Measurements from ENCODE around the gene LRRD1. TPM values are rescaled to one million over a fixed set of nuclear protein-coding genes. Genes with fewer than 3 reads are reported as not detected.
A peak's percentile ranks its signal among the peaks of the same experiment; 100 is the strongest.

The LRRD1 gene
- polyA plus RNA-seq, 1 of the 3 experiments (the other 2 are of a cell fraction), result not detected

DNA sequence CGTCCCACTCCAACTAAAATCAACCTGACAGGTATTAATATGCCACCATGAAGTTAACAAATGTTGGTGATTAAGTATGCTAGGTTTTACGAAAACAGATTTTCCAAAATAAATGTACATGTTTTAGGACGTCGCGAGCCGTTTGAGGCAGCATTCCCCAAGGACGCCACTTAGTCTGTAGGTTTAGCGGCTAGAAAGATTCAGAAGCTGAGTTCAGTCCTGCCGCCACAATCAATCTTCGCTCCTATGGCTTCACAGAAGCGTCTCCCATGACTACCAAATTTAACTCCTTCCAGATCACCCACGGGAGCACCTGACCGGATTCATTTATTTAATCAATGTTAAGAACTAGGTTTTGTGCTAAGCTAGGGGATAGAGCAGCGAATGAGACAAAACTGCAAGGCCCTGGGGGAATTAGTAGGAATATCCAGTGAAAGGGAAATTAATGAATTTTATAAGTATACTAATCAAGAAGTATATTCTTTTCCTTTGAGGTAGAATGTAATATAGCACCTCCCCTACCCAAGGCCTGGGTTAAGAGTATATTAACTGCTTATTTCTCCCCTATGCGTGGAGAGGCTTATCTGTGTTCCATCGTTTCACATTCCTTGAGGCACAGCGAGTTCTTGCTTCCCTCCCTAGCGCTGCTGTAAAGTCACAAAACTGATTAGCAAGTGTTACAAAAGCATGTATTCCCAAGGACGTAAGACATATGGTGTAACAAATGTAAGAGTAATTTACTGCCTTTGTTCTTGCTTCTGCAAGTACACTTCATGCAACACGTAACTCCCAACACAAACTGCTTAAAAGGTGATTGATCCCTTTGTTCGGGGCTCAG, 43.7 kb downstream of the LRRD1 start:
- Histone ChIP-seq H3K9ac (peak overlapping the region; percentile 97), H2AFZ (ENCODE audit: low read depth) (peak overlapping the region; percentile 99), H3K27ac (ENCODE audit: low read depth in 2 of 2, low read length in 1 of 2) (peak overlapping the region; percentile 95 to 98), H3K79me2 (ENCODE audit: insufficient read depth) (peaks cover 33% of the 10 kb centered on the region), H3K4me3 (ENCODE audit: low read depth in 2 of 2, low read length in 1 of 2) (peak overlapping the region; percentile 82 to 99), H4K20me1 (ENCODE audit: insufficient read depth) (no peaks in the 10 kb centered on the region), H3K4me2 (peak overlapping the region; percentile 72), H3K9me2 (no peaks in the 10 kb centered on the region), H3K36me3 (replicated peaks in 1 of 2; ENCODE audit: control insufficient read depth in 1 of 2, insufficient read depth in 2 of 2, low read length in 1 of 2) (peaks cover 2 to 14% of the 10 kb centered on the region in 2 experiments), H3K9me3 (no peaks in the 10 kb centered on the region), H3F3A (replicated peaks; ENCODE audit: insufficient read depth) (peaks cover 6% of the 10 kb centered on the region), H3K4me1 (ENCODE audit: control insufficient read depth in 1 of 2, insufficient read depth in 2 of 2, low read depth in 1 of 2, low read length in 1 of 2) (peaks cover 0 to 16% of the 10 kb centered on the region in 2 experiments; a peak in 3 of 4 replicates), H3K27me3 (ENCODE audit: insufficient read depth) (no peaks in the 10 kb centered on the region)
- DNase-seq, result peak; percentile 53
- no peak for TF ChIP-seq MXI1 (IDR thresholded peaks at IDR 0.05; ENCODE audit: low read depth, low read length)
- 45% methylated on average over 21 of the region's 21 CpGs for WGBS (ENCODE audit: low lambda C conversion rate)
- ChIA-PET POLR2A (interaction anchor here (0.9 to 1.8 kb wide), 5 partner anchors 27 to 394 kb away, joined by 3 to 12 read pairs (median 4); partner anchors contain the start of genes ANKIB1, KRIT1, MTERF1 and RBM48), CTCF (interaction anchor here (1.1 to 3.9 kb wide), 12 partner anchors 10 to 328 kb away, joined by 3 to 38 read pairs (median 4); partner anchors contain the start of genes ANKIB1, GATAD1 and KRIT1)

DNA sequence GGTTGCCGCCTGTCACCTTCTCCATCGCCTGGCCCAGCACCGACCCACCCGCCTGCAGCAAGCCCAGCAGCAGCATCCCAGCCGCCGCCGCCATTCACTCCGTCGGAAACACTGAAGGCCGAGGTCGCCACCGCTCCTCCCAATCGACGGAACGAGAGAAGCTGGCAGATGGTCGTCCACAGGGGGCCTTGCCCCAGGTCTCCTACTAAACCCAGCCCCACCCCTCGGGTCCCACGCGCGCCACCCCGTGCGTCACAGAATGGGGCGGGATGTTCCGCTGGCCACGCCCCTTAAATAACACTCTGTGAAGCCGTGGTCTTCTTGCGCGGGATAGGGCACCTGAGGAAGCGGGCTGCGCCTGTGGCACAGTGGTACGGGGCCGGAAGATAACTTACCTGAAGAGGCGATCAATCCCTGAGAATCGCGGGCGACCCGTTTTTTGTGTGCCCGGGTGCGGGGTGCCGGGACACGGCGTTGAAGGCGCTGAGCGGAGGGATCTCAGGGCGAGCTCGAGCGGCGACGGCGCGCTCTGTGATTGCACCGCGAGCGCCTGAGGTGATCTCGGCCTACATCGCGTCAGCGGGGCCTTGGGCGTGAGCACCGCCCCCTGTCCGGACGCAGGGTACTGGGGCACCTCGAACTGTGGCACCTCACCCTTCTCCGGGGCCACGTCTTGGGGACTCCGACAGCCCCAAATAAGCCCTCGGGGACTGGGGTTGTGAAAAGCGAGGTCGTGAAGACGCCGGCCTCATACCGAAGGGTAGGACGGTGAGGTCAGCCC, 44.5 kb downstream of the LRRD1 start, which contains the start of gene CYP51A1:
TSS of gene CYP51A1 (minus strand) at position 207 of the 781 bp plus-strand sequence. CDS start at position 94, 113 bp downstream.
- Histone ChIP-seq H3K9me3 (no peaks in the 10 kb centered on the region), H3K9me2 (no peaks in the 10 kb centered on the region), H3K4me3 (ENCODE audit: low read depth in 2 of 2, low read length in 1 of 2) (peak within 1 kb of the TSS; percentile 82 to 99), H3K4me2 (peak within 1 kb of the TSS; percentile 72), H3K4me1 (ENCODE audit: control insufficient read depth in 1 of 2, insufficient read depth in 2 of 2, low read depth in 1 of 2, low read length in 1 of 2) (peaks cover 0 to 16% of the 10 kb centered on the region in 2 experiments; a peak in 3 of 4 replicates), H3K27me3 (ENCODE audit: insufficient read depth) (no peaks in the 10 kb centered on the region), H3F3A (replicated peaks; ENCODE audit: insufficient read depth) (peaks cover 11% of the 10 kb centered on the region), H3K9ac (peak within 1 kb of the TSS; percentile 97), H2AFZ (ENCODE audit: low read depth) (peak within 1 kb of the TSS; percentile 99), H3K36me3 (replicated peaks in 1 of 2; ENCODE audit: control insufficient read depth in 1 of 2, insufficient read depth in 2 of 2, low read length in 1 of 2) (peaks cover 10 to 22% of the 10 kb centered on the region in 2 experiments), H3K79me2 (ENCODE audit: insufficient read depth) (peaks cover 37% of the 10 kb centered on the region), H4K20me1 (ENCODE audit: insufficient read depth) (no peaks in the 10 kb centered on the region), H3K27ac (ENCODE audit: low read depth in 2 of 2, low read length in 1 of 2) (peak within 1 kb of the TSS; percentile 95 to 98)
- 1% methylated on average over 34 of the region's 73 CpGs for WGBS (ENCODE audit: low lambda C conversion rate)
- DNase-seq, result peak; percentile 99
- ChIA-PET CTCF (interaction anchor here (0.6 to 3.9 kb wide), 35 partner anchors 8 to 363 kb away, joined by 3 to 38 read pairs (median 5); partner anchors contain the start of genes ANKIB1, GATAD1, KRIT1 and LRRD1), POLR2A (interaction anchor here (0.9 to 1.8 kb wide), 6 partner anchors 28 to 394 kb away, joined by 3 to 12 read pairs (median 4); partner anchors contain the start of genes ANKIB1, KRIT1, MTERF1 and RBM48)
- peak; percentile 15; the same call in 1 of the 2 replicates for TF ChIP-seq RXRA (IDR thresholded peaks at IDR 0.05; ENCODE audit: borderline replicate concordance, low read depth)
- no peak; the same call in 1 of the 2 replicates for TF ChIP-seq NFIC (IDR thresholded peaks at IDR 0.05; ENCODE audit: borderline replicate concordance)
- TF ChIP-seq, protein P1, sequence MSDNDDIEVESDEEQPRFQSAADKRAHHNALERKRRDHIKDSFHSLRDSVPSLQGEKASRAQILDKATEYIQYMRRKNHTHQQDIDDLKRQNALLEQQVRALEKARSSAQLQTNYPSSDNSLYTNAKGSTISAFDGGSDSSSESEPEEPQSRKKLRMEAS (IDR thresholded peaks at IDR 0.05; ENCODE audit: low read depth), result peak; percentile 97
- TF ChIP-seq, protein P2, sequence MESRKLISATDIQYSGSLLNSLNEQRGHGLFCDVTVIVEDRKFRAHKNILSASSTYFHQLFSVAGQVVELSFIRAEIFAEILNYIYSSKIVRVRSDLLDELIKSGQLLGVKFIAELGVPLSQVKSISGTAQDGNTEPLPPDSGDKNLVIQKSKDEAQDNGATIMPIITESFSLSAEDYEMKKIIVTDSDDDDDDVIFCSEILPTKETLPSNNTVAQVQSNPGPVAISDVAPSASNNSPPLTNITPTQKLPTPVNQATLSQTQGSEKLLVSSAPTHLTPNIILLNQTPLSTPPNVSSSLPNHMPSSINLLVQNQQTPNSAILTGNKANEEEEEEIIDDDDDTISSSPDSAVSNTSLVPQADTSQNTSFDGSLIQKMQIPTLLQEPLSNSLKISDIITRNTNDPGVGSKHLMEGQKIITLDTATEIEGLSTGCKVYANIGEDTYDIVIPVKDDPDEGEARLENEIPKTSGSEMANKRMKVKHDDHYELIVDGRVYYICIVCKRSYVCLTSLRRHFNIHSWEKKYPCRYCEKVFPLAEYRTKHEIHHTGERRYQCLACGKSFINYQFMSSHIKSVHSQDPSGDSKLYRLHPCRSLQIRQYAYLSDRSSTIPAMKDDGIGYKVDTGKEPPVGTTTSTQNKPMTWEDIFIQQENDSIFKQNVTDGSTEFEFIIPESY (IDR thresholded peaks at IDR 0.05; ENCODE audit: borderline replicate concordance, low read depth), result peak; percentile 95
- peak in 1 of 2 experiments; percentile 30; a peak in 2 of 4 replicates for TF ChIP-seq EP300 (IDR thresholded peaks at IDR 0.05; ENCODE audit: borderline replicate concordance in 1 of 2, low read depth in 1 of 2, low read length in 1 of 2)
- TF ChIP-seq, protein P3, sequence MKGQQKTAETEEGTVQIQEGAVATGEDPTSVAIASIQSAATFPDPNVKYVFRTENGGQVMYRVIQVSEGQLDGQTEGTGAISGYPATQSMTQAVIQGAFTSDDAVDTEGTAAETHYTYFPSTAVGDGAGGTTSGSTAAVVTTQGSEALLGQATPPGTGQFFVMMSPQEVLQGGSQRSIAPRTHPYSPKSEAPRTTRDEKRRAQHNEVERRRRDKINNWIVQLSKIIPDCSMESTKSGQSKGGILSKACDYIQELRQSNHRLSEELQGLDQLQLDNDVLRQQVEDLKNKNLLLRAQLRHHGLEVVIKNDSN (IDR thresholded peaks at IDR 0.05; ENCODE audit: borderline replicate concordance, low read depth), result no peak; the same call in 1 of the 2 replicates
- TF ChIP-seq NRF1 (IDR thresholded peaks at IDR 0.05; ENCODE audit: low read depth, low read length), result 0 out of 2 replicates have a peak, but pooled peaks have one; percentile 2
- TF ChIP-seq, protein P4, sequence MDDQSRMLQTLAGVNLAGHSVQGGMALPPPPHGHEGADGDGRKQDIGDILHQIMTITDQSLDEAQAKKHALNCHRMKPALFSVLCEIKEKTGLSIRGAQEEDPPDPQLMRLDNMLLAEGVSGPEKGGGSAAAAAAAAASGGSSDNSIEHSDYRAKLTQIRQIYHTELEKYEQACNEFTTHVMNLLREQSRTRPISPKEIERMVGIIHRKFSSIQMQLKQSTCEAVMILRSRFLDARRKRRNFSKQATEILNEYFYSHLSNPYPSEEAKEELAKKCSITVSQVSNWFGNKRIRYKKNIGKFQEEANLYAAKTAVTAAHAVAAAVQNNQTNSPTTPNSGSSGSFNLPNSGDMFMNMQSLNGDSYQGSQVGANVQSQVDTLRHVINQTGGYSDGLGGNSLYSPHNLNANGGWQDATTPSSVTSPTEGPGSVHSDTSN (IDR thresholded peaks at IDR 0.05), result peak; percentile 89
- peak; percentile 96; the same call in 1 of the 2 replicates for TF ChIP-seq SIN3A (IDR thresholded peaks at IDR 0.05; ENCODE audit: borderline replicate concordance, low read depth, low read length)
- TF ChIP-seq FOXM1 (IDR thresholded peaks at IDR 0.05; ENCODE audit: low read depth), result no peak
- TF ChIP-seq RCOR1 (IDR thresholded peaks at IDR 0.05; ENCODE audit: low read length), result peak; percentile 13; the same call in 1 of the 2 replicates
- TF ChIP-seq, protein P5, sequence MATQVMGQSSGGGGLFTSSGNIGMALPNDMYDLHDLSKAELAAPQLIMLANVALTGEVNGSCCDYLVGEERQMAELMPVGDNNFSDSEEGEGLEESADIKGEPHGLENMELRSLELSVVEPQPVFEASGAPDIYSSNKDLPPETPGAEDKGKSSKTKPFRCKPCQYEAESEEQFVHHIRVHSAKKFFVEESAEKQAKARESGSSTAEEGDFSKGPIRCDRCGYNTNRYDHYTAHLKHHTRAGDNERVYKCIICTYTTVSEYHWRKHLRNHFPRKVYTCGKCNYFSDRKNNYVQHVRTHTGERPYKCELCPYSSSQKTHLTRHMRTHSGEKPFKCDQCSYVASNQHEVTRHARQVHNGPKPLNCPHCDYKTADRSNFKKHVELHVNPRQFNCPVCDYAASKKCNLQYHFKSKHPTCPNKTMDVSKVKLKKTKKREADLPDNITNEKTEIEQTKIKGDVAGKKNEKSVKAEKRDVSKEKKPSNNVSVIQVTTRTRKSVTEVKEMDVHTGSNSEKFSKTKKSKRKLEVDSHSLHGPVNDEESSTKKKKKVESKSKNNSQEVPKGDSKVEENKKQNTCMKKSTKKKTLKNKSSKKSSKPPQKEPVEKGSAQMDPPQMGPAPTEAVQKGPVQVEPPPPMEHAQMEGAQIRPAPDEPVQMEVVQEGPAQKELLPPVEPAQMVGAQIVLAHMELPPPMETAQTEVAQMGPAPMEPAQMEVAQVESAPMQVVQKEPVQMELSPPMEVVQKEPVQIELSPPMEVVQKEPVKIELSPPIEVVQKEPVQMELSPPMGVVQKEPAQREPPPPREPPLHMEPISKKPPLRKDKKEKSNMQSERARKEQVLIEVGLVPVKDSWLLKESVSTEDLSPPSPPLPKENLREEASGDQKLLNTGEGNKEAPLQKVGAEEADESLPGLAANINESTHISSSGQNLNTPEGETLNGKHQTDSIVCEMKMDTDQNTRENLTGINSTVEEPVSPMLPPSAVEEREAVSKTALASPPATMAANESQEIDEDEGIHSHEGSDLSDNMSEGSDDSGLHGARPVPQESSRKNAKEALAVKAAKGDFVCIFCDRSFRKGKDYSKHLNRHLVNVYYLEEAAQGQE (IDR thresholded peaks at IDR 0.05; ENCODE audit: low read depth, low read length), result peak; percentile 34
- TF ChIP-seq TEAD4 (IDR thresholded peaks at IDR 0.05; ENCODE audit: borderline replicate concordance, insufficient read depth), result 0 out of 2 replicates have a peak, but pooled peaks have one; percentile 48

Measured in SK-N-SH (cell line).